Uterus (tissue), 4 donors: ENCODE data around the gene DUOXA1. TPM values are rescaled to one million over a fixed set of nuclear protein-coding genes. Genes with fewer than 3 reads are reported as not detected.
A peak's percentile ranks its signal among the peaks of the same experiment; 100 is the strongest.

ENCODE experiments used
- DNase-seq, 2 donors: peaks; one replicate each; pipeline ENCODE4 v3.0.0-alpha.2; 2019 to 2020
- H3K27ac ChIP-seq, 2 donors: fragments of 200-600 bp; sonication (generic); 1 replicate in 1 of 2; 2 replicates in 1 of 2; pipeline ENCODE4 v1.5.1; 2016 to 2018
- H3K27me3 ChIP-seq, 2 donors: fragments of 200-600 bp; sonication (generic); one replicate each; pipeline ENCODE4 v1.5.1; 2018 to 2019; ENCODE audit warnings: control low read depth in 1 of 2
- H3K36me3 ChIP-seq, 2 donors: fragments of 200-600 bp; sonication (generic); one replicate each; pipeline ENCODE4 v1.5.1; 2019; ENCODE audit warnings: control low read depth in 1 of 2
- H3K4me1 ChIP-seq, 2 donors: fragments of 200-600 bp; sonication (generic); one replicate each; pipeline ENCODE4 v1.5.1; 2018 to 2019; ENCODE audit warnings: control low read depth in 1 of 2
- H3K4me3 ChIP-seq, 2 donors: fragments of 200-600 bp; sonication (generic); 1 replicate in 1 of 2; 2 replicates in 1 of 2; pipeline ENCODE4 v1.5.1; 2018 to 2019; ENCODE audit warnings: mild to moderate bottlenecking in 1 of 2
- H3K9me3 ChIP-seq, 2 donors: fragments of 200-600 bp; sonication (generic); one replicate each; pipeline ENCODE4 v1.5.1; 2019; ENCODE audit warnings: control low read depth in 1 of 2
- CTCF ChIP-seq, 4 experiments: fragments of 200-600 bp in 2 of 4; fragments of 450-650 bp in 2 of 4; sonication (generic) in 2 of 4; IDR thresholded peaks; one replicate each; pipeline ENCODE4 v1.5.1; 2016 to 2019; ENCODE audit warnings: antibody characterized with exemption in 4 of 4, mild to moderate bottlenecking in 2 of 4, moderate library complexity in 1 of 4
- POLR2A ChIP-seq, 2 donors: fragments of 450-650 bp; IDR thresholded peaks; one replicate each; pipeline ENCODE4 v1.6.1; 2016; ENCODE audit warnings: antibody characterized with exemption in 2 of 2, mild to moderate bottlenecking in 1 of 2, moderate library complexity in 1 of 2
- intact Hi-C: fragments of 100-400 bp; cut with DNase I; formaldehyde crosslinking; loops from one replicate; pipeline ENCODE4 v1.15.1; 2023; ENCODE audit warnings: low total_unique reads
- total RNA-seq, 4 donors: library from RNA; depleted of rRNA in 3 of 4; stranded (reverse); fragments of >200 nt in 3 of 4; gene quantifications; one replicate each; pipeline versions ENCODE4 v1.1.0 to v1.2.4, GENCODE V29; 2014 to 2023
- donor health status: DM: yes; HTN: yes; CAD: no.

The DUOXA1 gene
- total RNA-seq, 4 donors from 2014 or later = 1.4 to 2.5 TPM; not detected in 2

DNA sequence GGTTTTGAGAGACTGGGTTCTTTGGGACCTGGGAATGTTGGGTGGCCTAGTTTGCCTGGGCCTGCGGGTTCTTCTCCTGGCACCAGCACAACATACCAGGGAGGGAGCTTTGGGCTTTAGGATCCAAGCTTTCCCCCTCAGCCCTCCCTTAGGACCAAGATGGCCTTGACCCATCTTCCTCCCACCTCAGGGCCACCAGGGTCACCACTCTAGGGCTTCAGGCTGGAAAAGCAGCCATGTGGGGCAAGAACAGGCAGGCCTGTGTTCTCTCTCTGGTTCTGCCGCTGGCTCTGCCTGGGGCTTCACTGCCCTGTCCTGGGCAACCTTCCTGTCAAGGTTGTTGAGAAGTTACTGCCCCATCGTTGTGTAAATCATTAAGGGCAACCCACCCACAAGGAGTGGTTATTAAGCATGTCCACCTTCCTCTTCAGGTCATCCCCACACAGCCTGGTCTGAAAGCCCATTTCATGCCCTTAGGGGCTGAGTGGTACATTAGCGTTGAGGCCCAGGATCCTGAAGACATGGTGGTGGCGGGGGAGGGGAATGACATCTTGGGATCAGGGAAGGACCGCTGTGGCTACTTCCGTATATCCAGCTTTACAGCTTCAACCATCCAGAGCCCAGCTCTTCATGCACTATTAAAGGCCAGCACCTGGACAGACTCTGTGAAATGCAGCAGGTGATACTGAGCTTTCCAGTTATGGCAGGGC is 767 bp upstream of the DUOXA1 start:
- Histone ChIP-seq H3K4me1 (peaks cover 0 to 3% of the 10 kb centered on the region in 2 donors), H3K27me3 (peaks cover 8 to 11% of the 10 kb centered on the region in 2 donors), H3K27ac (no peak overlapping the region), H3K36me3 (no peaks in the 10 kb centered on the region), H3K4me3 (no peak overlapping the region), H3K9me3 (no peaks in the 10 kb centered on the region)
- no peak for DNase-seq
- intact Hi-C loops = no loop called here
- TF ChIP-seq POLR2A (IDR thresholded peaks at IDR 0.05) (no peak), CTCF (IDR thresholded peaks at IDR 0.05) (no peak)

- Histone ChIP-seq H3K4me3 (no peak overlapping the region), H3K36me3 (no peaks in the 10 kb centered on the region), H3K9me3 (no peaks in the 10 kb centered on the region), H3K4me1 (no peaks in the 10 kb centered on the region), H3K27ac (no peak overlapping the region), H3K27me3 (peaks cover 0 to 3% of the 10 kb centered on the region in 2 donors)
- no peak for TF ChIP-seq POLR2A (IDR thresholded peaks at IDR 0.05)
- no peak for TF ChIP-seq CTCF (IDR thresholded peaks at IDR 0.05)
- intact Hi-C loops = no loop called here
- no peak for DNase-seq
These were observed 574 bp downstream of the DUOXA1 start for GRCh38 chr15:45128971-45129639.

- TF ChIP-seq POLR2A (IDR thresholded peaks at IDR 0.05) (no peak), CTCF (IDR thresholded peaks at IDR 0.05) (peak in 3 of 4 experiments; percentile 27 to 34 (median 32))
- no peak for DNase-seq
- Histone ChIP-seq H3K9me3 (no peaks in the 10 kb centered on the region), H3K36me3 (no peaks in the 10 kb centered on the region), H3K4me3 (no peak overlapping the region), H3K27me3 (peaks cover 0 to 3% of the 10 kb centered on the region in 2 donors), H3K27ac (no peak overlapping the region), H3K4me1 (no peaks in the 10 kb centered on the region)
- intact Hi-C loops = no loop called here
These were observed 3.0 kb downstream of the DUOXA1 start for GRCh38 chr15:45126535-45127158.

DNA sequence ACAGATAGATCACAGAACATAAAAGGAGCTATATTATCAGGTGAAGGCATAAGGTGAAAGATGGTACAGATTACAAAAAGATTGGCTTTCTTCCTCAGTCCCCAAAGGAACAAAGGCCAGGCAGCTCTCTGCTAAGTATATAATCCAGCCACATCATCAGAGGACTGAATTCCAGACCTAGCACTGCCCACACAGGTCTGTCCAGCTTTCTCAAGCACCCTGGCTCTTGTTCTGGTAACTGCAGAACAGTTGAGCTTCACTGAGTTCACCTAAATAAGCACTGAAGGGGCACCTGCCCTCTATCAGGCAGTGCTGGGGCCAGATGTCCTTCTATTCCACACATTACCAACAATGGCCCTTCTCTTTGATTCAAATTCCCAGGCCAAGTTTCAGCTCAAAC is 6.3 kb downstream of the DUOXA1 start:
- Histone ChIP-seq H3K4me3 (no peak overlapping the region), H3K36me3 (no peaks in the 10 kb centered on the region), H3K9me3 (no peaks in the 10 kb centered on the region), H3K4me1 (no peaks in the 10 kb centered on the region), H3K27ac (no peak overlapping the region), H3K27me3 (peaks cover 0 to 3% of the 10 kb centered on the region in 2 donors)
- TF ChIP-seq CTCF (IDR thresholded peaks at IDR 0.05) (no peak), POLR2A (IDR thresholded peaks at IDR 0.05) (no peak)
- DNase-seq = no peak
- intact Hi-C loops = no loop called here

DNA sequence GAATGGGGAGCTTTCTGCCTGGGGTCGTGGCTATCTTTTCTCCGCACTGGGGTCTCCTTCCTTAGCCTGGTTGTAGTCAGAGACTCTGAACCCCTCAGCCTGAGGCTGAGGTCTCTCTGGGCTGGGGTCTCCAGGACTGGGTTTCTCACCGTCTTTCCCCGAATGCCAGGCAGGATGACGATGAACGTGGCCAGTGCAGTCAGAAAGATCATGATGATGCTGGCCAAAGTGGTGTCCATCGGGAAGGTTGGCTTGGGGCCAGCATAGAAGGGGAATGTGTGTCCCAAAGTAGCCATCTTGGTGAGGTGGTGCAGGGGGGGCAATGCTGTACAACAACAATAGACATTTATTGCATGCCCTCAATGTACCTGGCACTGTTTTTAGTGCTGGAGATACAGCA is 7.0 kb downstream of the DUOXA1 start:
- TF ChIP-seq CTCF (IDR thresholded peaks at IDR 0.05) (no peak), POLR2A (IDR thresholded peaks at IDR 0.05) (no peak)
- Histone ChIP-seq H3K27me3 (peaks cover 0 to 1% of the 10 kb centered on the region in 2 donors), H3K4me1 (no peaks in the 10 kb centered on the region), H3K9me3 (no peaks in the 10 kb centered on the region), H3K4me3 (no peak overlapping the region), H3K27ac (no peak overlapping the region), H3K36me3 (no peaks in the 10 kb centered on the region)
- no peak for DNase-seq
- intact Hi-C loops = no loop called here
